Articular chondrocyte of knee joint (primary cell): ENCODE results near the gene SNAPC1. TPM values are rescaled to one million over a fixed set of nuclear protein-coding genes. Genes with fewer than 3 reads are reported as not detected.

Source experiments
- total RNA-seq: library from RNA; depleted of rRNA; stranded (reverse); fragments of >200 nt; gene quantifications from 2 replicates; pipeline ENCODE4 v1.2.3, GENCODE V29; 2012

SNAPC1 gene, protein sequence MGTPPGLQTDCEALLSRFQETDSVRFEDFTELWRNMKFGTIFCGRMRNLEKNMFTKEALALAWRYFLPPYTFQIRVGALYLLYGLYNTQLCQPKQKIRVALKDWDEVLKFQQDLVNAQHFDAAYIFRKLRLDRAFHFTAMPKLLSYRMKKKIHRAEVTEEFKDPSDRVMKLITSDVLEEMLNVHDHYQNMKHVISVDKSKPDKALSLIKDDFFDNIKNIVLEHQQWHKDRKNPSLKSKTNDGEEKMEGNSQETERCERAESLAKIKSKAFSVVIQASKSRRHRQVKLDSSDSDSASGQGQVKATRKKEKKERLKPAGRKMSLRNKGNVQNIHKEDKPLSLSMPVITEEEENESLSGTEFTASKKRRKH
- 56.6 and 88.1 TPM in 2 replicates for total RNA-seq

DNA sequence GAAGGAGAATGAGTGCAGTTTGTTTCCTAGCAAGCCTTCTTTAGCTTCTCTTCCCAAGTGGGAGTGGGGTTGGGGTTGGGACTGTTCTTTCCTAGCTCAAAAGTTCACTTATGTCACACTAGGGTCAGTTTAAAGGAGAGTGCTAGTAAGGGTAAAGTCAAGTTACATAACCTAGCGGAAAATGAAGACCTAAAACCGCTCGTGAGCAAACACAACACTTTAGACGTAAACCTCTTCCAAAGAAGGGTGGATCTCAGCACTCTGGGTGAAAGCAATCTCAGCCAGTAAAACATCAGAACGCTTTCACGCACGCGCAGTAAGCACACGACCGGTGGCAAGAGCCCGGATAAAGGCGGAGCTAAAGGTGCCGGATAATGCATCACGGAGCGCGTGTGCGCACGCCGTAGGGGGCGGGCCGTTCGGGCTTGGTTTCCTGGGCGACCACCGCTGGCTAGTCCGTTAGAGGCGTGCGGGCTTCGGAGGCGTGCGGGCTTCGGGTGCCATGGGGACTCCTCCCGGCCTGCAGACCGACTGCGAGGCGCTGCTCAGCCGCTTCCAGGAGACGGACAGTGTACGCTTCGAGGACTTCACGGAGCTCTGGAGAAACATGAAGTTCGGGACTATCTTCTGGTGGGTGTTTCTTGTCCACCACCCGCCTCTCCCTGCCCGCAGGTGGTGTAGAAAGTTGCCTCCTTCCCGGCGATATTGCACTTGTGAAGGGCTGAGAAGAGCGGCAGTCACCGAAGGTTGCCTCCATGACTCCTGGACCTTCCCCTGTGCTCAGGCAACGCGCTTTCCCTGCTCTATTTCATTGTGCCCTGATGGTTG, at the start of gene SNAPC1:
TSS of gene SNAPC1 (plus strand) at position 462 of the 828 bp plus-strand sequence. CDS start at position 503, 41 bp downstream.

DNA sequence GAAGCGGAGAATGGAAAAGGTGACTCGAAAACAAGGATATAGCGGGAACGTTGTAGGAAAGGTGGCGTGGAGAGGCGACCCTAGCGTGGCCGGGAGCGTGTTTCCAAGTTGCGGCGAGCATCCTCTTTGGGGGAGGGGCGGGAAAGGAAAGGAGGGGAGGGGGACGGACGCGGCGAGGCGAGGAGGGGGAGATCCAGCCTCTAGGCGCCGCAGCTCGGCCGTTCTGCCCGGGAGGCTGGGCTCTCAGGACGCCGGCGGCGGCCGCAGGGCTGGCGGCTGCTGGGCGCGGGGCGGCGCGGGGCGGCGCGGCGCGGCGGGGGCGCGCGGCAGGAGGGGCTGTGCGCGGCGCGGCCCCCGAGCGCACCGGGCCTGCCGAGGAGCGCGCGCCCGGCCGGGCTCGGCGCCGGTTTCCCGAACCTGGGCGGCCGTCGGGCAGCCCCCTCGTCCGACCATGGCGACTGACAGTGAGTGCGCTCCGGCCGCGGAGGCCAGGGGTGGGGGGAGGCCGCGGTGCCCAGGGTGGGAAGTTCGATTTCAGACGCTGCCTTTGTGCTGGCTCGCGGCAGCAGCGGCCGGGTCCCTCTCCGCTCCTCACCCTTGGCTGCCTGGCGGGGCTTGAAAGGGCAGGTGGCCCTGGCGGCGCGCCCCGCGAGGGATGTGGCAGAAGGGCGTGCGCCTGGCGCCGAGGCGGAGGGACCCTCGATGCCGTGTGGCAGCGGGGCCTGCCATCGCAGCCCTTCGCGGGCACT, 50.3 kb downstream of the SNAPC1 start, which contains the start of gene SYT16:
TSS of gene SYT16 (plus strand) at position 357 of the 749 bp plus-strand sequence.

Other genes with a start within 250 kb of the SNAPC1 start
- 556 and 817 TPM in 2 replicates for gene HIF1A, start 66.9 kb upstream of the SNAPC1 start, total RNA-seq
- 0.32 and 0.52 TPM in 2 replicates for gene SYT16, start 50.3 kb downstream of the SNAPC1 start, total RNA-seq